Panc1 (cell line): Measurements from ENCODE around the gene THAP8. TPM values are rescaled to one million over a fixed set of nuclear protein-coding genes. Genes with fewer than 3 reads are reported as not detected.

ENCODE experiments used
- ATAC-seq: fragments of 200-7000 bp; cut with Tn5 transposase; 2 replicates; pipeline ENCODE4 v1.9.1; 2020; ENCODE audit warnings: mild to moderate bottlenecking, moderate library complexity
- BruUV-seq: library from RNA; stranded (reverse); fragments of 400-500 nt; replicated peaks from 2 replicates; lab custom pipeline; 2021; lab: Mats Ljungman, UMichigan
- CTCF ChIA-PET: fragments of 300-600 bp; sonication (Branson Sonifier 250); formaldehyde crosslinking; loops from one replicate; lab custom pipeline; 2022; ENCODE audit warnings: antibody characterized with exemption; lab: Charles Lee
- POLR2A ChIA-PET: fragments of 300-600 bp; sonication (Branson Sonifier 250); formaldehyde crosslinking; loops from one replicate; lab custom pipeline; 2022; ENCODE audit warnings: antibody characterized with exemption; lab: Charles Lee
- DNase-seq: peaks from one replicate; pipeline ENCODE4 v3.0.0-alpha.2; 2010; ENCODE audit warnings: low read depth, low spot score
- H3K27ac ChIP-seq: 2 replicates; pipeline ENCODE4 v1.5.1; 2011; ENCODE audit warnings: mild to moderate bottlenecking, low read length, inconsistent platforms
- H3K27me3 ChIP-seq: fragments of 200-500 bp; sonication (Bioruptor generic); 2 replicates; pipeline ENCODE4 v1.6.0; 2014; ENCODE audit warnings: low read length, inconsistent platforms; ENCODE audit not compliant: control insufficient read depth, insufficient read depth
- H3K36me3 ChIP-seq: fragments of 200-500 bp; sonication (Bioruptor generic); 2 replicates; pipeline ENCODE4 v1.5.1; 2014; ENCODE audit warnings: inconsistent platforms, mild to moderate bottlenecking, low read length, moderate library complexity; ENCODE audit not compliant: control insufficient read depth, insufficient read depth
- H3K4me1 ChIP-seq: 2 replicates; pipeline ENCODE4 v1.5.1; 2011; ENCODE audit warnings: inconsistent platforms, mild to moderate bottlenecking, low read length, moderate library complexity; ENCODE audit not compliant: control insufficient read depth, insufficient read depth
- H3K4me3 ChIP-seq, 2 experiments: 2 replicates each; pipeline ENCODE4 v1.5.1; 2011 to 2012; ENCODE audit warnings: low read depth in 2 of 2, low read length in 2 of 2, mild to moderate bottlenecking in 2 of 2, inconsistent platforms in 1 of 2, moderate library complexity in 1 of 2
- H3K9me3 ChIP-seq: fragments of 200-500 bp; sonication (Bioruptor generic); 2 replicates; pipeline ENCODE4 v1.5.1; 2014; ENCODE audit warnings: low read depth, mild to moderate bottlenecking, inconsistent platforms, low read length, moderate library complexity; ENCODE audit not compliant: control insufficient read depth, insufficient read depth
- POLR2AphosphoS5 ChIP-seq: IDR thresholded peaks from 2 replicates; pipeline ENCODE4 v1.6.1; 2012; ENCODE audit warnings: mild to moderate bottlenecking, low read depth, low read length, moderate library complexity
- REST ChIP-seq, 2 experiments: IDR thresholded peaks; 2 replicates each; pipeline ENCODE4 v1.6.1; 2011 to 2012; ENCODE audit warnings: low read depth in 2 of 2, control low read depth in 1 of 2, low read length in 1 of 2, mild to moderate bottlenecking in 1 of 2, moderate library complexity in 1 of 2; ENCODE audit not compliant: insufficient read depth in 1 of 2
- SIN3A ChIP-seq: IDR thresholded peaks from 2 replicates; pipeline ENCODE4 v1.6.1; 2012; ENCODE audit warnings: low read depth, mild to moderate bottlenecking, low read length, moderate library complexity, borderline replicate concordance; ENCODE audit not compliant: insufficient read depth
- TCF7L2 ChIP-seq: IDR thresholded peaks from 2 replicates; pipeline ENCODE4 v1.6.1; 2011; ENCODE audit warnings: mild to moderate bottlenecking, low read depth, low read length, inconsistent platforms
- in situ Hi-C: cut with HindIII; loops from 2 replicates; pipeline ENCODE4 v1.10.0; 2016; ENCODE audit warnings: low sequenced_read_pairs, low pct_unique_long_range_greater_than_20kb
- intact Hi-C: fragments of 100-400 bp; cut with micrococcal nuclease; formaldehyde crosslinking; loops from one replicate; pipeline ENCODE4 v1.10.0; 2022; ENCODE audit not compliant: unreplicated experiment
- total RNA-seq: library from RNA; stranded (reverse); gene quantifications from one replicate; pipeline ENCODE4 v1.2.1, GENCODE V29; 2021; ENCODE audit not compliant: unreplicated experiment
- TF ChIP-seq, protein P1 (sequence below): fragments of 450-650 bp; IDR thresholded peaks from 2 replicates; pipeline ENCODE4 v1.5.1; 2017; ENCODE audit warnings: mild to moderate bottlenecking

Gene THAP8
- total RNA-seq, 1 experiment from 2014 or later, result 9.6 TPM

- Histone ChIP-seq H3K27me3 (no peaks in the 10 kb centered on the region), H3K4me1 (no peaks in the 10 kb centered on the region), H3K9me3 (no peaks in the 10 kb centered on the region), H3K4me3 (no peak overlapping the region), H3K27ac (no peak overlapping the region), H3K36me3 (no peaks in the 10 kb centered on the region)
- TF ChIP-seq REST (IDR thresholded peaks at IDR 0.05; ENCODE audit: insufficient read depth in 1 of 2, low read depth in 2 of 2, low read length in 1 of 2) (no peak), TCF7L2 (no peak), SIN3A (no peak), POLR2AphosphoS5 (no peak)
- TF ChIP-seq, protein P1, sequence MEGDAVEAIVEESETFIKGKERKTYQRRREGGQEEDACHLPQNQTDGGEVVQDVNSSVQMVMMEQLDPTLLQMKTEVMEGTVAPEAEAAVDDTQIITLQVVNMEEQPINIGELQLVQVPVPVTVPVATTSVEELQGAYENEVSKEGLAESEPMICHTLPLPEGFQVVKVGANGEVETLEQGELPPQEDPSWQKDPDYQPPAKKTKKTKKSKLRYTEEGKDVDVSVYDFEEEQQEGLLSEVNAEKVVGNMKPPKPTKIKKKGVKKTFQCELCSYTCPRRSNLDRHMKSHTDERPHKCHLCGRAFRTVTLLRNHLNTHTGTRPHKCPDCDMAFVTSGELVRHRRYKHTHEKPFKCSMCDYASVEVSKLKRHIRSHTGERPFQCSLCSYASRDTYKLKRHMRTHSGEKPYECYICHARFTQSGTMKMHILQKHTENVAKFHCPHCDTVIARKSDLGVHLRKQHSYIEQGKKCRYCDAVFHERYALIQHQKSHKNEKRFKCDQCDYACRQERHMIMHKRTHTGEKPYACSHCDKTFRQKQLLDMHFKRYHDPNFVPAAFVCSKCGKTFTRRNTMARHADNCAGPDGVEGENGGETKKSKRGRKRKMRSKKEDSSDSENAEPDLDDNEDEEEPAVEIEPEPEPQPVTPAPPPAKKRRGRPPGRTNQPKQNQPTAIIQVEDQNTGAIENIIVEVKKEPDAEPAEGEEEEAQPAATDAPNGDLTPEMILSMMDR, result no peak
- intact Hi-C loops (no loop called here), in situ Hi-C loops (no loop called here)
- ATAC-seq, result no peak
- no peak for DNase-seq
- ChIA-PET CTCF (no interaction called here), POLR2A (no interaction called here)
- BruUV-seq, result no TSS peak
These were observed 30.7 kb downstream of the THAP8 start for GRCh38 chr19:36023432-36023831.

DNA sequence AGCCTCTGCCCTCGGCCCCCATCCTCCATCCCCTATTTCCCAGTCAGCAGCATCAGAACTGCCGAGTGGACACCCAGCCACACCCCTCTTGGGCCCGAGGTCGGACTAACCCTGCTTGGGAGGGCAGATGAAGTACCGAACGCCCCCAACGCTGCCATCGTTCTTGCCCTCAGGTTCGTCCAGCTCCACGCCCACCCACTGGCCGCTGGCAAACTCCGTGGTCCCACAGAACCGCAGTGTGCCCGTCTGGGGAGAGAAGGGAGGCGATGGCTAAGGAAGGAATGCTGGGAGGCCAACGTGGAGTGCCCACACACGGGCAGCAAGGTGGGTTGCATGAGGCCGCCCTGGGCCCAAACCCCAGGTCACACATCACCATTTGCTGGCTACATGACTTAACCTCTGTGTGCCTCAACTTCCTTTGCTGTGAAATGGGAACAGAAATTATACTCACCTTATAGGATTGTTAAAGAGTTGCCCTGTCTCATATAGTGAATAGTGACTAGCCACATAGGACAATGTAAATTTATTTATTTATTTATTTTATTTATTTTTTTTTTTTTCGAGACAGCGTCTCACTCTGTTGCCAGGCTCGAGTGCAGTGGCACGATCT lies 34.9 kb downstream of the THAP8 start:
- in situ Hi-C loops (no loop called here), intact Hi-C loops (no loop called here)
- no peaks in the 10 kb centered on the region for H3K27me3 ChIP-seq
- no peak overlapping the region for H3K27ac ChIP-seq
- H3K9me3 ChIP-seq, result no peaks in the 10 kb centered on the region
- H3K4me1 ChIP-seq, result peaks cover 9% of the 10 kb centered on the region
- ChIA-PET CTCF (no interaction called here), POLR2A (interaction anchor here (0.6 kb wide), 2 partner anchors 12 to 199 kb away, joined by 4 to 9 read pairs; no protein-coding TSS in a partner anchor)
- no TSS peak for BruUV-seq
- no peak overlapping the region for H3K4me3 ChIP-seq
- ATAC-seq, result no peak
- H3K36me3 ChIP-seq, result no peaks in the 10 kb centered on the region
- no peak for DNase-seq
- TF ChIP-seq REST (IDR thresholded peaks at IDR 0.05; ENCODE audit: insufficient read depth in 1 of 2, low read depth in 2 of 2, low read length in 1 of 2), result no peak
- TF ChIP-seq POLR2AphosphoS5, result no peak
- TF ChIP-seq SIN3A, result no peak
- TF ChIP-seq, protein P1, result no peak
